Breast epithelium (tissue), 3 donors: ENCODE measurements around the gene GABRR2.
A peak's percentile ranks its signal among the peaks of the same experiment; 100 is the strongest.

ENCODE experiments used
- POLR2A ChIP-seq: fragments of 450-650 bp; IDR thresholded peaks from one replicate; pipeline ENCODE4 v1.6.1; 2016; ENCODE audit warnings: antibody characterized with exemption, mild to moderate bottlenecking, moderate library complexity
- POLR2AphosphoS5 ChIP-seq, 3 donors: sonication (generic); formaldehyde crosslinking; IDR thresholded peaks; one replicate each; pipeline ENCODE4 v1.6.1; 2017; ENCODE audit warnings: antibody characterized with exemption in 3 of 3
- TF ChIP-seq, protein P1 (sequence below), 3 donors: fragments of 450-650 bp; IDR thresholded peaks; one replicate each; pipeline ENCODE4 v1.5.1; 2016 to 2017; ENCODE audit warnings: antibody characterized with exemption in 3 of 3, mild to moderate bottlenecking in 3 of 3, moderate library complexity in 3 of 3

DNA sequence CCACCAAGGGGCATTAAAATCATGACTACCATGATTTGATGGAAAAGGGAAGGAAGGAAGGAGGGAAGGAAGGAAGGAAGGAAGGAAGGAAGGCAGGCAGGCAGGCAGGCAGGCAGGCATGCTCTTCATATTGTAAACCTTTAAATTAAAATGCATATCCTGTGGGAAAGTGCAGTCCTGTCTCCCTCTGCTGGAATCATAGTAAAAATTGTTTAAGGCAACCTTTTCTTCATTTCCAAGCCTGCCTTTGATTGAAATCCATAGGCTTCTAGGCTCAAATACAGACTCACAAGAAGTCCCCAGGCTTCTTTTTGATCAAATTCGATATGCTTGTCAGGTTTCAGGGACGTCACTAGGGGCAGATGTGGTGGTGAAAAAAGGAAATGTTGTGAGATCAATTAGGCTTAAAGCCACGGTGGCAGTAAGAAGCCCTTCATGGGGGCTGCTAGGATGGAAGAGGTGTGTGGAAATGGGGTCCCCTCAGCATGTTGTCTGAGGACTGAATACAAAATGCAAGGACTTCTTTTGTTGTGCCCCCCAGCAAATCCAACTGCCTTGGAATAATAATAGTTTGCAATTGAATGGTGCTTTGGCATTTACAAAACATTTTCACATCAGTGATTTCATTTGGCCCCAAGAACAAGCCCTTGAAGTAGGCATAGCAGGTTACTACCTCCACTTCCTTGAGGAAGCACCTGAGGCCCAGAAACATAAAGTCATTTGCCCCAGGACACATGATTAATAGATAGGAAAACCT, 72.3 kb downstream of the GABRR2 start:
- TF ChIP-seq, protein P1, sequence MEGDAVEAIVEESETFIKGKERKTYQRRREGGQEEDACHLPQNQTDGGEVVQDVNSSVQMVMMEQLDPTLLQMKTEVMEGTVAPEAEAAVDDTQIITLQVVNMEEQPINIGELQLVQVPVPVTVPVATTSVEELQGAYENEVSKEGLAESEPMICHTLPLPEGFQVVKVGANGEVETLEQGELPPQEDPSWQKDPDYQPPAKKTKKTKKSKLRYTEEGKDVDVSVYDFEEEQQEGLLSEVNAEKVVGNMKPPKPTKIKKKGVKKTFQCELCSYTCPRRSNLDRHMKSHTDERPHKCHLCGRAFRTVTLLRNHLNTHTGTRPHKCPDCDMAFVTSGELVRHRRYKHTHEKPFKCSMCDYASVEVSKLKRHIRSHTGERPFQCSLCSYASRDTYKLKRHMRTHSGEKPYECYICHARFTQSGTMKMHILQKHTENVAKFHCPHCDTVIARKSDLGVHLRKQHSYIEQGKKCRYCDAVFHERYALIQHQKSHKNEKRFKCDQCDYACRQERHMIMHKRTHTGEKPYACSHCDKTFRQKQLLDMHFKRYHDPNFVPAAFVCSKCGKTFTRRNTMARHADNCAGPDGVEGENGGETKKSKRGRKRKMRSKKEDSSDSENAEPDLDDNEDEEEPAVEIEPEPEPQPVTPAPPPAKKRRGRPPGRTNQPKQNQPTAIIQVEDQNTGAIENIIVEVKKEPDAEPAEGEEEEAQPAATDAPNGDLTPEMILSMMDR (IDR thresholded peaks at IDR 0.05): peak in 1 of 3 donors; percentile 60
- TF ChIP-seq POLR2A (no peak), POLR2AphosphoS5 (IDR thresholded peaks at IDR 0.05) (no peak)
